Endometrial microvascular endothelial cells (primary cell): ENCODE measurements around the gene FDXACB1. TPM values are rescaled to one million over a fixed set of nuclear protein-coding genes. Genes with fewer than 3 reads are reported as not detected.

ENCODE experiments used
- in situ Hi-C: cut with HindIII; loops from 2 replicates; pipeline ENCODE4 v1.10.0; 2017; ENCODE audit warnings: low sequenced_read_pairs, low pct_unique_long_range_greater_than_20kb; ENCODE audit errors: inconsistent ontology term
- total RNA-seq: library from RNA; depleted of rRNA; stranded (reverse); fragments of >200 nt; gene quantifications from one replicate; pipeline ENCODE4 v1.2.3, GENCODE V29; 2015; ENCODE audit errors: inconsistent ontology term

Gene FDXACB1, protein sequence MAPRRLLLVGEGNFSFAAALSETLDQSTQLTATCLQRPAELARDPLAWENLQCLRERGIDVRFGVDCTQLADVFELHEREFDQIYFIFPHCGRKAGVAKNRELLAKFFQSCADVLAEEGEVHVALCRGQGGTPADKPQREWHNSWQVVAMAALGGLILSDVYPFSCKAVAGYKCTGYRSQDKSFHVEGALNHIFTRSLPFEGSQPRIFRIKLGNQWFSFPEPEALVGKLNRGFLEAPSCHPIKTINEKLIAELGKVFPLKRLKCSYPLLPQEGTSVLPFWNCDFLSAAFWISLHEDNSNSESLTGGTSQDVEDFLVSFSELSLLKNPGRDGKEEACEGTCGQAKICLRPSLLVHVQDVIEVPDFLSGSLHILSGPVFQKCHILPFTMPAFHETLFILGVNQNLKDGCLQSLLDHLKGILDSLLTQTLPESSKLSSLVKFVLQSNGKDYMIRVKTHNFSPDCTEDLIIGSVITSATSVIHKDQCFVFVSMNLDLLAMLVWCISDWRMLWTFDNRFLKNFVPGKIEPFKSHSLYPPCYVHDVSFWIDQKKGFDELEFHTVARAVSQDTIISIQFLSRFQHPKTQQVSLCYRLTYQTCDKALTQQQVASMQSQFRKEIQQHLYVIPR
- 4.2 TPM for total RNA-seq

DNA sequence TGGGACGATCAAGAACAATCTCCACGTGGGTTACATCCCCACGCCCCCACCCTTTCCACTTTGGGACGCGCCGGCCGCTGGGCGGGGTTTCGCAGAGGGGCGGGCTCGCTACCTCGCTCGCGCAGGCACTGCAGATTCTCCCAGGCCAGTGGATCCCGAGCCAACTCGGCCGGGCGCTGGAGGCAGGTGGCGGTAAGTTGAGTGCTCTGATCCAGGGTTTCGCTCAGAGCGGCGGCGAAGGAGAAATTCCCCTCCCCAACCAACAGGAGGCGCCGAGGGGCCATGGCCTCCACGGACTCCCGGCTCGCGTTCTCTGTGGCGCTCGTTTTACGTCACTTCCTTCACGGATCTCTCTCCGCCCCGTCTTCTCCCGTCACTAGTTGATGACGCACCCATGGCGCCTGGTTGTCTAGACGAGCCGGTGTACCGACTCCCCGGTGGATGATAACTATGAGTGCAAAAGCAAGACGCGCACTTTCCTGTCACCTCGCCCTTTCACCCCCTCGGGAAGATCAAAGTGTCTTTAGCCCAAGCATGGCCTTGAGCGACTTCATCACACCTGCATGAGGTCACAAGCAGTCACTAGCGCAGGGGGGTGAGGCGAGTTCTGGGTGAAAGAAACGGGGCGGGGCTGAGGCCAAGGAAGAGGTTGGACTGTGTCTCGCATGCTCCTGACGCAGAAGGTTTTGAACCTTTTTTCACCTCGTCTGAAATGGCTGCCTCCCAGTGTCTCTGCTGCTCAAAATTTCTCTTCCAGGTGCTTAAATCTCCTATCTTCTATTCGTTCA is at the start of gene FDXACB1, which contains the start of gene CFAP68:
FDXACB1 (minus strand) TSS at position 317 of the 788 bp plus-strand sequence; CDS start at position 284, 33 bp downstream.
CFAP68 (plus strand) TSS at position 693 of the 788 bp plus-strand sequence; CDS start at position 713, 20 bp downstream.
- in situ Hi-C loops, result no loop called here

- in situ Hi-C loops, result no loop called here
Measured at GRCh38 chr11:111926505-111927391, 47.8 kb upstream of the FDXACB1 start.

- in situ Hi-C loops, result no loop called here
Measured at GRCh38 chr11:111925953-111926352, 47.0 kb upstream of the FDXACB1 start.

- in situ Hi-C loops, result no loop called here
Measured at GRCh38 chr11:111923951-111924350, 45.0 kb upstream of the FDXACB1 start.

- in situ Hi-C loops, result no loop called here
Measured at GRCh38 chr11:111923351-111923788, 44.4 kb upstream of the FDXACB1 start.

- in situ Hi-C loops, result no loop called here
Measured at GRCh38 chr11:111922803-111923202, 43.8 kb upstream of the FDXACB1 start.

GRCh38 chr11:111921541-111922230 is 42.7 kb upstream of the FDXACB1 start:
- in situ Hi-C loops, result no loop called here

- in situ Hi-C loops, result no loop called here
Measured at GRCh38 chr11:111920908-111921307, 41.9 kb upstream of the FDXACB1 start.

DNA sequence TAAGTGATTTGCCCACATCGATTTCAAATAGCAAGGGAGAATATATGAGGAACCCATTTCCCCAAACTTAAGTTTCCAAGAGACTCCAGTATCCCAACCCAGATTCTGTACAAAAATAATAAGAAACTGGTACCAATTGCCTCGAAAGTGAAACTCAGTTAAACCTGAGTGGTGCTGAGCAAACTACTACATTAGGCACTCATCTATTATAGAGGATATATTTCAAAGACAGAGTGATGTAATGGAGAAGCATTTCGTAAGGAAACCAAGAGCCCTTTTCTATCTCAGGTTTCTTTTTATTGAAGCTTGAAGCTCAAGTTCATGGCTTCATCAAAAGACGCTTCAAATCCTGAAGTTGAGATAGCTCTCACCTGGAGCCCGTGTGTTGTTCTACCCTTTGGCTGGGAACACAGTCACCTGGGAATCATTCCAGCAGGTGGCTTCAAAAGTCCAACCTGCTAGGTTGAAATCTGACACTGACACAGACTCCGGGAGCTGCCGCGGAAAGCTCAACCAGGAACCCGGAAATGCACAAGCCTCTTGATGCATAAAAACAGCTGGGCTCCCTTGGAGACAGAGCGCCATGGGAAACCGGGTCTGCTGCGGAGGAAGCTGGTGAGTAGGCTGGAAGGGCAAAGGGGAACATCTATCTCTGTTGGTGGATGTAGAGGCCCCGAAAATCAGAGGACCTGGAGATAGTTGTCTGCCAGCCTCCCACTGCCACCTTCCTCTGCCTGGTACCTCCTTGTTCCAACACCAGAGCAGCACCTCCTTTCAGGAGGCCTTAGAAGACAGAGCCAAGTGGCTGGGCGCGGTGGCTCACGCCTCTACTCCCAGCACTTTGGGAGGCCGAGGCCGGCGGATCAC is 39.7 kb upstream of the FDXACB1 start, which contains the start of gene C11orf52:
C11orf52 (plus strand) TSS at position 524 of the 867 bp plus-strand sequence; CDS start at position 584, 60 bp downstream.
- in situ Hi-C loops, result no loop called here

DNA sequence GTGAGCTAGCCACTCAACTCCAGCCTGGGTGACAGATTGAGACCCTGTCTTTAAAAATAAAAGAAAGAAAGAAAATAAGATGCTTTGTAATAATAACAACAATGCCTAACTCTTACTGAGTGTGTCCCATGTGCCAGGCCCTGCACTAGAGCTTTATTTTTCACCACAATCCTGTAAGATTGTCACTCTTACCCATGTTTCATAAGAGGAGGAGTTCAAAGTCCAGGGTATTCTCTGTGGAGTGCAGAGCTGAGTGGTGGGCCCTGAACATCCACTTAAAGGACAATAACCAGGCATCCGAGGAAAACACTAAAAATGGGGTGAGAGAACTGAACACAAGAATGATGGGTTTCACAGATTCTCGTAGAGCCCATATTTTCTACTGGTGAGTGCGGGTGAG is 38.8 kb upstream of the FDXACB1 start:
- in situ Hi-C loops, result no loop called here

DNA sequence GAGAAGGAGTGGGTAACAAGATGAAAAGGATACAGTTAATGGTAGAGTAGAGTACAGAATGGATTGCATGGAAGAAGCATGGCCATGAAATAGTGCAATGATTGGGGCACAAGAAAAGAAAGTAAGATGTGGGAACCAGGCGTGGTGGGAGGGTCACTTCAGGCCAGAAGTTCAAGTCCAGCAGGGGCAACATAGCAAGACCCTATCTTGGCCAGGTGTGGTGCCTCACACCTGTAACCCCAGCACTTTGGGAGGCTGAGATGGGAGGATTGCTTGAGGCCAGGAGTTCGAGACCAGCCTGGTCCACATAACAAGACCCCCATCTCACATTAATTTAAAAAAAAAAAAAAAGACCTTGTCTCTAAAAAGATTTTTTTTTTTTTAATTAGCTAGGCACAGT is 38.3 kb upstream of the FDXACB1 start:
- in situ Hi-C loops, result no loop called here

- in situ Hi-C loops, result no loop called here
Measured at GRCh38 chr11:111916768-111917167, 37.8 kb upstream of the FDXACB1 start.

DNA sequence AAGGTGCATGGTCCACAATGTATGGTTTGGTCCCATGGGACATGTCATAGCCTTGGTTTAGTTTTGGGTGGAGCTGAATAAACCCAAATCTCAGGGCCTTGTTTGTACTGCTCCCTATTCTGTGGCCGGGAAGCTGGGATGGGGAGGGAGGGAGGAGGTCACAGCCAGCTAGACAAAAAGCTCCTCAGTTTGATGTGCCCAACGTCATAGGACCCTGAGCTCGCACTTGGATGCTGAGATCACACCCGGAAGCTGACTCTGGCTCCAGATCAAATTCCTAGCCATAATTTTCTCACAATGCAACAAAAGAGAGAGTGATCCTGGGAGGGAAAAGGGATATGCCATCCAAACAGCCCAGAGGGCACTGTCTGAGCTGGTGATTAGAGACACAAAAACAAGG is 35.0 kb upstream of the FDXACB1 start:
- in situ Hi-C loops, result no loop called here

DNA sequence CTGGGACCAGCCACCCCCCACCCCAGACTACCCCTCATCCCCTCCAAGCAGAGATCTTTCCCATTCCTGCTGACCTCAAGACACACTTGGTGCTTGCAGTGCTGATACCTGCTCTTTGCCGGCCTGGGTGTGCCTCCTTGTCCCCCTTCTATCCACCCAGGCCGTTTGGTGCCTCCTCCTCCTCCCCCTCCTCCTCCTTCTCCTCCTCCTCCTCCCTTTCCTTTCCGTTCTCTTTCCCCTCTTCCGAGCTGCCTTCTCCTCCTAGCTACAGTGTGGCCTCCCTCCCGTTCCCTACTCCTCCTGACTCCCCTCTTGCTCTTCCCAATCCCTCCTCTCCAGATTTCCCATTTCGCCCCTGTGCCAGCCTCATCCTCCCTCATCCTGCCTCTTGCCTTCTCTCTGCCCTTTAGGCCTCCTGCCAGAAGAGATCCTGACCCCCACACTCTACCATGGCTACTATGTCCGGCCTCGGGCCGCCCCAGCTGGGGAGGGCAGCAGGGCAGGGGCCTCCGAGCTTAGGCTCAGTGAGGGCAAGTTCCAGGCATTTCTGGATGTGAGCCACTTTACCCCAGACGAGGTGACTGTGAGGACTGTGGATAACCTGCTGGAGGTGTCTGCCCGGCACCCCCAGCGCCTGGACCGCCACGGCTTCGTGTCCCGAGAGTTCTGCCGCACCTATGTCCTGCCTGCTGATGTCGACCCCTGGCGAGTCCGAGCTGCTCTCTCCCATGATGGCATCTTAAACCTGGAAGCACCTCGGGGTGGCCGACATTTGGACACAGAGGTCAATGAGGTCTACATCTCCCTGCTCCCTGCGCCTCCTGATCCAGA is 34.3 kb upstream of the FDXACB1 start:
- in situ Hi-C loops, result no loop called here

DNA sequence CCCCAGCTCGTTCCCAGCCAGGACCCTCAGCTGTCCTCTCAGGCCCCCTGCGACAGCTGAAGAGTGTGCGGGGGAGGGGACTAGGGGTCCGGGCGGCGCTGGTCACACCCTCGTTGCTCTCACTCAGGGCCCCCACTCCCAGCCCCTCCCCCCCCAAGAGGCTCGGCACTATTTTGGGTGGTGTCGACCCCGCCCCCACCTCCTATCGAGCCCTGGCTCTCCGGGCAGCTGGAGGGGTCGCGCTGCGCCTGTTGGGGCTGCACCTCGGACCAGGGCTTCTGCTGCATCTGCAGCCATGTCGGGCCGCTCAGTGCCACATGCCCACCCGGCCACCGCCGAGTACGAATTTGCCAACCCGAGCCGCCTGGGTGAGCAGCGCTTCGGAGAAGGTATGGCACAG is 33.6 kb upstream of the FDXACB1 start, which contains the start of gene HSPB2:
HSPB2 (plus strand) TSS at position 200 of the 400 bp plus-strand sequence; CDS start at position 296, 96 bp downstream.
- in situ Hi-C loops, result no loop called here
